ENCODE data around the gene CAMTA1. TPM values are rescaled to one million over a fixed set of nuclear protein-coding genes. Genes with fewer than 3 reads are reported as not detected.

The CAMTA1 gene
- polyA plus RNA-seq, 1 donor (not counting 4 experiments of a cell fraction or from before 2014, with no cell fraction given), result 51.4 TPM

DNA sequence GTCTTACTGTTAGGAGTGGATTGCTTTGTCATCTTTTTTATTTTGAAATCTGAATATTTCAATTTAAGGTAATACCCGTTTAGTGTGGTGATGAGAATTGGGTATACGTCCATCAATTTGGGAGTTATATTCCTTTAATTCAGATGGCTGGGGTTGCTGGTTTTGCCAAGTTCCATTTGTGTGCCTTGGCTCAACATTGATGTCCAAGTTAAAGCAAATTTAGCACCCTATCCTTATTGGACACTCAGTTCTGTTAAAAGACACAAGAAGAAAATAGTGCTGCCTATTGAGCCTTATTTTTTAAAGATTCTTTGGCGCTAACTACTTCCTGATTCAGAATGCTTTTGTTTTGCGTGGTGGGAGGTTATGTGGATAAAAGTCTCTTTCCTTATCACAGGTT is 40.6 kb downstream of the CAMTA1 start:
- Histone ChIP-seq H4K20me1 (ENCODE audit: control insufficient read depth, extremely low read depth, insufficient read depth, low read length) (no peaks in the 10 kb centered on the region), H3K79me2 (ENCODE audit: control insufficient read depth, insufficient read depth, low read length) (peaks cover 7% of the 10 kb centered on the region), H3K27me3 (ENCODE audit: control insufficient read depth, extremely low read depth, insufficient read depth, low read length) (no peaks in the 10 kb centered on the region), H3K9ac (ENCODE audit: control insufficient read depth, extremely low read depth, insufficient read depth, low read length) (no peak overlapping the region), H3K4me2 (ENCODE audit: control insufficient read depth, extremely low read depth, insufficient read depth, low read depth, low read length) (no peak overlapping the region), H2AFZ (ENCODE audit: control insufficient read depth, low read length) (no peak overlapping the region), H3K27ac (ENCODE audit: control insufficient read depth, insufficient read depth, low read length) (no peak overlapping the region), H3K4me1 (ENCODE audit: control insufficient read depth, extremely low read depth, insufficient read depth, low read length) (no peaks in the 10 kb centered on the region), H3K36me3 (ENCODE audit: control insufficient read depth in 2 of 2, extremely low read depth in 1 of 2, insufficient read depth in 2 of 2, low read length in 2 of 2) (no peaks in the 10 kb centered on the region), H3K9me3 (ENCODE audit: control insufficient read depth, low read depth, low read length) (no peaks in the 10 kb centered on the region), H3K4me3 (ENCODE audit: control insufficient read depth in 2 of 3, extremely low read depth in 1 of 3, insufficient read depth in 2 of 3, low read depth in 1 of 3, low read length in 3 of 3) (no peak overlapping the region), H3K9me1 (ENCODE audit: control insufficient read depth, extremely low read depth, insufficient read depth, low read length) (no peaks in the 10 kb centered on the region)
- DNase-seq (ENCODE audit: low read depth, low spot score) (no peak), FAIRE-seq (no peak)
- TF ChIP-seq, protein P1, sequence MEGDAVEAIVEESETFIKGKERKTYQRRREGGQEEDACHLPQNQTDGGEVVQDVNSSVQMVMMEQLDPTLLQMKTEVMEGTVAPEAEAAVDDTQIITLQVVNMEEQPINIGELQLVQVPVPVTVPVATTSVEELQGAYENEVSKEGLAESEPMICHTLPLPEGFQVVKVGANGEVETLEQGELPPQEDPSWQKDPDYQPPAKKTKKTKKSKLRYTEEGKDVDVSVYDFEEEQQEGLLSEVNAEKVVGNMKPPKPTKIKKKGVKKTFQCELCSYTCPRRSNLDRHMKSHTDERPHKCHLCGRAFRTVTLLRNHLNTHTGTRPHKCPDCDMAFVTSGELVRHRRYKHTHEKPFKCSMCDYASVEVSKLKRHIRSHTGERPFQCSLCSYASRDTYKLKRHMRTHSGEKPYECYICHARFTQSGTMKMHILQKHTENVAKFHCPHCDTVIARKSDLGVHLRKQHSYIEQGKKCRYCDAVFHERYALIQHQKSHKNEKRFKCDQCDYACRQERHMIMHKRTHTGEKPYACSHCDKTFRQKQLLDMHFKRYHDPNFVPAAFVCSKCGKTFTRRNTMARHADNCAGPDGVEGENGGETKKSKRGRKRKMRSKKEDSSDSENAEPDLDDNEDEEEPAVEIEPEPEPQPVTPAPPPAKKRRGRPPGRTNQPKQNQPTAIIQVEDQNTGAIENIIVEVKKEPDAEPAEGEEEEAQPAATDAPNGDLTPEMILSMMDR (optimal IDR thresholded peaks at IDR 0.05 in 1 of 3, IDR thresholded peaks at IDR 0.05 in 1 of 3, conservative IDR thresholded peaks at IDR 0.05 in 1 of 3; ENCODE audit: extremely low read depth in 1 of 3, insufficient read depth in 2 of 3, low read length in 3 of 3), result no peak
- TF ChIP-seq EZH2 (IDR thresholded peaks at IDR 0.05; ENCODE audit: low read length), result no peak
- dilution Hi-C loops (cut with MboI; ENCODE audit: extremely low pct_ligation_motif_present, low sequenced_read_pairs), result no loop called here

DNA sequence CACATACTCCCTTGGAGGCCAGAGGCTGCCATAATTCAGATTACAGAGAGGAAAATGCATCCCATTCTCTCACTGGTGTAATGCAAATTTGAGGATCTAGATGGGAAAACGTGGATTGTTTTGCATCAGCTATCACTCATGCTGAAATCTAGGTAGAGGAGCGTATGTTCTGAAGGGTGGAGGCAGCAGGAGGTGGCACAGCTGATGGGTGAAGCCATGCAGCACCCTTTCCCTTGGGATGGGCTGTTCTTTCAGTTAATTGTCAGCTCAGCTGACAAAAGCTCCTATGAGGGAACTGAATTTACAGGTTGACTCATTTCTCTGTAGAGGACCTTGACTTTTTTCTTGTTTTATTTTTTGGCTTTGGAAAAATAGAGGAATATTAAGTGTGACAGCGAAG is 41.8 kb downstream of the CAMTA1 start:
- Histone ChIP-seq H3K79me2 (ENCODE audit: control insufficient read depth, insufficient read depth, low read length) (peaks cover 7% of the 10 kb centered on the region), H3K27ac (ENCODE audit: control insufficient read depth, insufficient read depth, low read length) (no peak overlapping the region), H3K4me1 (ENCODE audit: control insufficient read depth, extremely low read depth, insufficient read depth, low read length) (no peaks in the 10 kb centered on the region), H3K36me3 (ENCODE audit: control insufficient read depth in 2 of 2, extremely low read depth in 1 of 2, insufficient read depth in 2 of 2, low read length in 2 of 2) (no peaks in the 10 kb centered on the region), H3K9ac (ENCODE audit: control insufficient read depth, extremely low read depth, insufficient read depth, low read length) (no peak overlapping the region), H3K9me3 (ENCODE audit: control insufficient read depth, low read depth, low read length) (no peaks in the 10 kb centered on the region), H2AFZ (ENCODE audit: control insufficient read depth, low read length) (no peak overlapping the region), H3K27me3 (ENCODE audit: control insufficient read depth, extremely low read depth, insufficient read depth, low read length) (no peaks in the 10 kb centered on the region), H3K4me2 (ENCODE audit: control insufficient read depth, extremely low read depth, insufficient read depth, low read depth, low read length) (no peak overlapping the region), H3K9me1 (ENCODE audit: control insufficient read depth, extremely low read depth, insufficient read depth, low read length) (no peaks in the 10 kb centered on the region), H4K20me1 (ENCODE audit: control insufficient read depth, extremely low read depth, insufficient read depth, low read length) (no peaks in the 10 kb centered on the region), H3K4me3 (ENCODE audit: control insufficient read depth in 2 of 3, extremely low read depth in 1 of 3, insufficient read depth in 2 of 3, low read depth in 1 of 3, low read length in 3 of 3) (no peak overlapping the region)
- dilution Hi-C loops (cut with MboI; ENCODE audit: extremely low pct_ligation_motif_present, low sequenced_read_pairs), result no loop called here
- DNase-seq (ENCODE audit: low read depth, low spot score) (no peak), FAIRE-seq (no peak)
- TF ChIP-seq, protein P1 (optimal IDR thresholded peaks at IDR 0.05 in 1 of 3, IDR thresholded peaks at IDR 0.05 in 1 of 3, conservative IDR thresholded peaks at IDR 0.05 in 1 of 3; ENCODE audit: extremely low read depth in 1 of 3, insufficient read depth in 2 of 3, low read length in 3 of 3), result no peak
- no peak for TF ChIP-seq EZH2 (IDR thresholded peaks at IDR 0.05; ENCODE audit: low read length)

All from keratinocyte (primary cell).